ENCODE results near the gene KCNQ1. TPM values are rescaled to one million over a fixed set of nuclear protein-coding genes. Genes with fewer than 3 reads are reported as not detected.

Gene KCNQ1
- total RNA-seq, 1 donor from 2014 or later = 1.6 TPM

- no peak for TF ChIP-seq CTCF (IDR thresholded peaks at IDR 0.05; ENCODE audit: insufficient read depth, low read length, severe bottlenecking)
- FAIRE-seq = no peak
- no peaks in the 10 kb centered on the region for H3K36me3 ChIP-seq (ENCODE audit: control insufficient read depth, insufficient read depth, low read length)
- no peak overlapping the region for H3K4me3 ChIP-seq (ENCODE audit: low read depth, low read length)
- no peak for DNase-seq (ENCODE audit: low read depth)
- H3K27me3 ChIP-seq (ENCODE audit: control insufficient read depth, insufficient read depth, low read length) = no peaks in the 10 kb centered on the region
These were observed 212.1 kb downstream of the KCNQ1 start for GRCh38 chr11:2656859-2657258.

GRCh38 chr11:2657697-2658284 lies 213.0 kb downstream of the KCNQ1 start:
- TF ChIP-seq CTCF (IDR thresholded peaks at IDR 0.05; ENCODE audit: insufficient read depth, low read length, severe bottlenecking) = no peak
- Histone ChIP-seq H3K27me3 (ENCODE audit: control insufficient read depth, insufficient read depth, low read length) (no peaks in the 10 kb centered on the region), H3K36me3 (ENCODE audit: control insufficient read depth, insufficient read depth, low read length) (no peaks in the 10 kb centered on the region), H3K4me3 (ENCODE audit: low read depth, low read length) (no peak overlapping the region)
- FAIRE-seq = no peak
- DNase-seq (ENCODE audit: low read depth) = no peak

GRCh38 chr11:2660357-2660939 lies 215.6 kb downstream of the KCNQ1 start:
- FAIRE-seq (no peak), DNase-seq (ENCODE audit: low read depth) (no peak)
- no peaks in the 10 kb centered on the region for H3K36me3 ChIP-seq (ENCODE audit: control insufficient read depth, insufficient read depth, low read length)
- no peak overlapping the region for H3K4me3 ChIP-seq (ENCODE audit: low read depth, low read length)
- H3K27me3 ChIP-seq (ENCODE audit: control insufficient read depth, insufficient read depth, low read length) = no peaks in the 10 kb centered on the region
- no peak for TF ChIP-seq CTCF (IDR thresholded peaks at IDR 0.05; ENCODE audit: insufficient read depth, low read length, severe bottlenecking)

GRCh38 chr11:2661173-2662023 lies 216.6 kb downstream of the KCNQ1 start:
- Histone ChIP-seq H3K4me3 (ENCODE audit: low read depth, low read length) (no peak overlapping the region), H3K27me3 (ENCODE audit: control insufficient read depth, insufficient read depth, low read length) (no peaks in the 10 kb centered on the region), H3K36me3 (ENCODE audit: control insufficient read depth, insufficient read depth, low read length) (no peaks in the 10 kb centered on the region)
- no peak for DNase-seq (ENCODE audit: low read depth)
- no peak for TF ChIP-seq CTCF (IDR thresholded peaks at IDR 0.05; ENCODE audit: insufficient read depth, low read length, severe bottlenecking)
- no peak for FAIRE-seq

- no peak for TF ChIP-seq CTCF (IDR thresholded peaks at IDR 0.05; ENCODE audit: insufficient read depth, low read length, severe bottlenecking)
- Histone ChIP-seq H3K27me3 (ENCODE audit: control insufficient read depth, insufficient read depth, low read length) (no peaks in the 10 kb centered on the region), H3K36me3 (ENCODE audit: control insufficient read depth, insufficient read depth, low read length) (no peaks in the 10 kb centered on the region), H3K4me3 (ENCODE audit: low read depth, low read length) (no peak overlapping the region)
- DNase-seq (ENCODE audit: low read depth) (no peak), FAIRE-seq (no peak)
These were observed 217.2 kb downstream of the KCNQ1 start for GRCh38 chr11:2662024-2662312.

Measured in bronchial epithelial cell (primary cell).